GM12873 (cell line): ENCODE results near the gene LRP4.

Source experiments
- CTCF ChIP-seq: IDR thresholded peaks from 2 replicates; pipeline ENCODE4 v1.5.1; 2012; ENCODE audit warnings: low read depth, mild to moderate bottlenecking, moderate library complexity, low read length, control low read depth; ENCODE audit not compliant: insufficient read depth; ENCODE audit errors: missing control alignments

Gene LRP4

GRCh38 chr11:46918083-46918787, at the start of gene LRP4:
LRP4 (minus strand) TSS chr11:46918550; CDS start chr11:46918379, 171 bp downstream.
- no peak for TF ChIP-seq CTCF

GRCh38 chr11:46967962-46968361, 49.6 kb upstream of the LRP4 start:
- no peak for TF ChIP-seq CTCF

- no peak for TF ChIP-seq CTCF
Observed at GRCh38 chr11:46966773-46967172, 48.4 kb upstream of the LRP4 start.

GRCh38 chr11:46963844-46964243, 45.5 kb upstream of the LRP4 start:
- TF ChIP-seq CTCF: no peak

- TF ChIP-seq CTCF: no peak
Observed at GRCh38 chr11:46961041-46961440, 42.7 kb upstream of the LRP4 start.

GRCh38 chr11:46958777-46959176, 40.4 kb upstream of the LRP4 start:
- no peak for TF ChIP-seq CTCF

GRCh38 chr11:46953093-46953492, 34.7 kb upstream of the LRP4 start:
- no peak for TF ChIP-seq CTCF
